HG03520 (cell line): ENCODE measurements around the gene CACNA1B.
"Not testable (repeated sequence)": the region's sequence is repeated elsewhere in the genome, so short reads cannot be mapped to it uniquely, and the experiment has no call there.

Source experiments
- ATAC-seq: cut with Tn5 transposase; IDR thresholded peaks from one replicate; pipeline ENCODE4 v1.9.1; 2021; ENCODE audit warnings: mild to moderate bottlenecking, moderate library complexity; ENCODE audit not compliant: unreplicated experiment

CACNA1B gene

GRCh38 chr9:138126090-138126857, 248.7 kb downstream of the CACNA1B start:
- peak; percentile 98 for ATAC-seq

GRCh38 chr9:138126858-138127584, 249.4 kb downstream of the CACNA1B start:
- ATAC-seq = peak; percentile 39

- ATAC-seq = not testable (repeated sequence)
These were observed 250.4 kb downstream of the CACNA1B start for GRCh38 chr9:138128027-138128426.

- ATAC-seq = not testable (repeated sequence)
These were observed 251.7 kb downstream of the CACNA1B start for GRCh38 chr9:138129318-138129717.

DNA sequence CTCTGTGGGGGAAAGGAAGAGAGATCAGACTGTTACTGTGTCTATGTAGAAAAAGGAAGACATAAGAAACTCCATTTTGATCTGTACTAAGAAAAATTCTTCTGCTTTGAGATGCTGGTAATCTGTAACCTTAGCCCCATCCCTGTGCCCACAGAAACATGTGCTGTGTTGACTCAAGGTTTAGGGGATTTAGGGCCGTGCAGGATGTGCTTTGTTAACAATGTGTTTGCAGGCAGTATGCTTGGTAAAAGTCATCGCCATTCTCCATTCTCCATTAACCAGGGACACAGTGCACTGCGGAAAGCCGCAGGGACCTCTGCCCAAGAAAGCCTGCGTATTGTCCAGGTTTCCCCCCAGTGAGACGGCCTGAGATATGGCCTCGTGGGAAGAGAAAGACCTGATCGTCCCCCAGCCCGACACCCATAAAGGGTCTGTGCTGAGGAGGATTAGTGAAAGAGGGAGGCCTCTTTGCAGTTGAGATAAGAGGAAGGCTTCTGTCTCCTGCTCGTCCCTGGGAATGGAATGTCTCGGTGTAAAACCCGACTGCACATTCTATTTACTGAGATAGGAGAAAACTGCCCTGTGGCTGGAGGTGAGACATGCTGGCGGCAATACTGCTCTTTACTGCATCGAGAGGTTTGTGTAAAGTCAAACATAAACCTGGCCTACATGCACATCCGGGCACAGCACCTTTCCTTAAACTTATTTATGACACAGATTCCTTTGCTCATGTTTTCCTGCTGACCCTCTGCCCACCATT, 255.5 kb downstream of the CACNA1B start:
- not testable (repeated sequence) for ATAC-seq

DNA sequence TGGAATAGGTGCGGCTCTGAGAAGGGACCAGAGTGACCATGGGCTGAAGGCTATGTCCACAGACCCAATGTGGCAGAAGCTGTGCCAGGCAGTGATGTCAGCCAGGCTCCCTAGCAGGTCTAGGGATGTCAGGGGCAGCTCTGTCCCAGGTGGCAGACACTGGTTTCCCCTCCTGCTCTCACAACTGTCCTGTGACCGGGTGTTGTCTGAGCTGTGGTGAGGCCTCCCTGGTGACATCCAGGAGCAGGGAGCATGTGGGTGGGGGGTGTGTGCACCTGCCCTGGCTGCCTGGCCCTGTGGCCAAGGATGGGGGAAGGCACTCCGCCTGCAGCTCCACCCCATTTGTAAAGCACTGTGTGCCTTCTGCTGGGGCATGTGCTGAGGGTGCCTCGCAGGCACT, 257.0 kb downstream of the CACNA1B start:
- ATAC-seq = not testable (repeated sequence)

- not testable (repeated sequence) for ATAC-seq
These were observed 261.5 kb downstream of the CACNA1B start for GRCh38 chr9:138139096-138139495.

DNA sequence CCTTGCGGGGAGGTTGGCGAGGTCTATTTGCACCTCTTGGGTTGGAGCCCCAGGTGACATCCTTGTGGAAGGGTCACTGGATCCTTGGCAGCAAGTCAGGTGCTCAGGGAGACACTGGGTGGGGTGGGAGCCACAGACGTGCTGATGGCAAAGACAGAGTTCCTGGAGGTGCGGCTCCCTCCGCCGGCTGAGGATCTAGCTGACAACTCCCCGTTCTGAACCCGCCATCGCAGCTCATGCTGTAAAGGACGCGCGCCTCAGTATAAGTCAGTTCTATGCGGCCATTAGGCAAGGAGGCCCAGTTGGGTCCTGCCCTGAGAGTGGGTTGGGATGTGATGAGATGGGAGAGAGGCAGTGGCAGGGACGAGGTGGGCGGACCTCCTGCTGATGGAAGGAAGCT, 263.4 kb downstream of the CACNA1B start:
- ATAC-seq = not testable (repeated sequence)

DNA sequence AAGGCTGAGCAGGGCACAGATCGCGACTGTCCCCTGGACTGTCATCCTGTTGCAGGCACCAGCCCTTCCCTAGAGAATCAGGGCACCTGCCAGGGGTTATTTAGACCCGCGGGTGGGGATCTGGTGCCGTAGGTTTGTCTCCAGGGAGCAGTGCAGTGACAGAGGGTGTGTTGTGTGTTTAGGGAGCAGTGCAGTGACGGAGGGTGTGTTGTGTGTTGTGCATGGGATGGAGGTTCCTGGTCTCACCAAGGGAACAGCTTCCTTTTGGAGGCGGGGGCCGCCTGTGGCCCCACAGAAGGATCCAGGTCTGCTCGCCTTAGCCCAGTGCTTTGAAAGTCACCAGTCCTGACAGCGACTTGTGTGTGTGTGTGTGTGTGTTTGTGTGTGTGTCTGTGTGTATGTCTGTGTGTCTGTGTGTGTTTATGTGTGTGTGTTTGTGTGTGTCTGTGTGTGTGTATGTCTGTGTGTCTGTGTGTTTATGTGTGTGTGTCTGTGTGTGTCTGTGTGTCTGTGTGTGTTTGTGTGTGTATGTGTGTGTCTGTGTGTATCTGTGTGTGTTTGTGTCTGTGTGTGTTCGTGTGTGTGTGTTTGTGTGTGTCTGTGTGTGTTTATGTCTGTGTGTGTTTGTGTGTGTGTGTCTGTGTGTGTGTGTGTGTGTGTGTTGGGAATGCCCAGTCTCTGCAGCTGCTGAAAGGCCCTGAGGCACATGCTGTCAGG, 265.1 kb downstream of the CACNA1B start:
- not testable (repeated sequence) for ATAC-seq

DNA sequence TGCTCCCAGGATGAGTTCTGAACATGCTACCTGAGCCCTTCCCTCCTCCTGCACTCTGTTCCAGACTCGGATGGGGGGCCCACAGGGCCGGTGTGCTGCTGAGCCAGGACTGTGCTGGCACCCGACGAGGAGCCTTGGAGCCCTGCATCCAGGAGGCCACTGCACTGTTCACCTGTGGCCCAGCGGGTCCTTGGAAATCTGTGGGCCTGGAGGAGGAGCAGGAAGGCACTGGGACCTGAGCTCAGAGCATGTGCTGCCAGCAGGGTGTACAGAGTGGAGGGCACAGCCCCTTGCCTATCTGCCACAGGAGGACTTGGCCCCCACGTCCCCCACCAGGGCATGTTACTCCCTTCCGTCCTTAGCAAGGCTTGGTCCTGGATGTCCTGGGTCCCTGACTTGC, 265.9 kb downstream of the CACNA1B start:
- ATAC-seq = not testable (repeated sequence)

GRCh38 chr9:138147556-138147955, 270.0 kb downstream of the CACNA1B start:
- not testable (repeated sequence) for ATAC-seq

GRCh38 chr9:138149672-138150656, 272.4 kb downstream of the CACNA1B start:
- ATAC-seq = not testable (repeated sequence)

- not testable (repeated sequence) for ATAC-seq
These were observed 278.2 kb downstream of the CACNA1B start for GRCh38 chr9:138155788-138156187.

GRCh38 chr9:138166793-138167192, 289.2 kb downstream of the CACNA1B start:
- ATAC-seq = not testable (repeated sequence)
